NCI-H345 (cell line): ENCODE data around the gene SYT15B.
"Not testable (repeated sequence)": the region's sequence is repeated elsewhere in the genome, so short reads cannot be mapped to it uniquely, and the experiment has no call there.

Source experiments
- DNase-seq: peaks from one replicate; lab custom pipeline; 2025; lab: John Stamatoyannopoulos, UW

The SYT15B gene

DNA sequence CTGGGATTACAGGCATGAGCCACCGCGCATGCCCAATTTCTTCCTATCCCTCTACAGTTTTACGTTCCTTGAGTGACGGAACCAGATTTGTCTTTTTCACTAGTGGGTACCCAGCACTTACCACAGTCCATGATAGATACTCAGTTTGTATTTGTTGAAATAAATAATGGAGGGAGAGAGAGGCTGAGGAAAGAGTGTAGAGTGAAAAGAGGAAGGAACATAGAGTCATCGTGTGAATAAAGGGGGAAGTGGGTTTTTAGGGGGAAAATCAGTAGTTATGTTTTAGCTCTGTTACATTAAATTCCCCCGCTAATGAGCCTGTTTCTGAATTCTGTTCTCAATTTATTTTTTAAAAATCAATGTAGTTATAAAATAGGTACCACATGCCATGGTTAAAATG lies 37.7 kb downstream of the SYT15B start:
- DNase-seq = not testable (repeated sequence)

- not testable (repeated sequence) for DNase-seq
Measured at GRCh38 chr10:47725047-47725446, 38.3 kb downstream of the SYT15B start.

DNA sequence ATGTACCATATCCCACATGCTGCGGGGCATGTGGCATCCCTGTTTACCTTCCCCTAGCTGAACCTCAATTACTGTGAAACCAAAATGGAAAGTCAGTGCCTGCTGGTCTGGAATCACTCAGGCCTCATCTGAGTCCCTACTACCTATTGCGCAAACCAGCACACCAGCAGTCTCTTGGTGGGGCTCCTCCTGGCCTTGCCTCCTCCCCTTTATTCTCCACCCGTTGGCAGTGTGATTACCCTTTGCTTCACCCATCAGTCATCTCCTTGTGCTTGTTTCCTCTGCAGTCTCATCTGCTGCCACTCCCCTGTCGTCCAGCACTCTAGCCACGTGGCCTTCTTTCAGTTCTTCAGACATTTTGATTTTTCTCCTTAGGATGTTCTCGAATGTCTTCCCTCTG lies 39.3 kb downstream of the SYT15B start:
- not testable (repeated sequence) for DNase-seq

DNA sequence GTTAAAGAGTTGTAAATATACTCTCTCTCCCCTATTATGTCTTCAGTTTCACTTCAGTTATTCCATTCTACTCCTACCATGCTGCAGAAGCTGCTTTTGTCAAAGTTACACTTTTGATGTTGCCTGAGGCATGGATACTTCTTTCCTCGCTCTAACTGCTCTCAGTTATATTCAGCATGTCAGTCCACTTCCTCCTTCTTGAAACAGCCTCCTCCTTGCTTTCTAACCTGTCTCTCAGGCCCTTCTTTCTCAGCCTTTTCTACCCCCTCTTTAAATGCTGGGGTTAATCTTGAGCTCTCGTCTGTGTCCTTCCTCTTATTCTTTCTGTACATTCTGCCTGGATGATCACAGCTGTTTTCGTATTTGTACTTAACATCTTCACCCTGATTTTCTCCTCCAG lies 40.0 kb downstream of the SYT15B start:
- DNase-seq = not testable (repeated sequence)

DNA sequence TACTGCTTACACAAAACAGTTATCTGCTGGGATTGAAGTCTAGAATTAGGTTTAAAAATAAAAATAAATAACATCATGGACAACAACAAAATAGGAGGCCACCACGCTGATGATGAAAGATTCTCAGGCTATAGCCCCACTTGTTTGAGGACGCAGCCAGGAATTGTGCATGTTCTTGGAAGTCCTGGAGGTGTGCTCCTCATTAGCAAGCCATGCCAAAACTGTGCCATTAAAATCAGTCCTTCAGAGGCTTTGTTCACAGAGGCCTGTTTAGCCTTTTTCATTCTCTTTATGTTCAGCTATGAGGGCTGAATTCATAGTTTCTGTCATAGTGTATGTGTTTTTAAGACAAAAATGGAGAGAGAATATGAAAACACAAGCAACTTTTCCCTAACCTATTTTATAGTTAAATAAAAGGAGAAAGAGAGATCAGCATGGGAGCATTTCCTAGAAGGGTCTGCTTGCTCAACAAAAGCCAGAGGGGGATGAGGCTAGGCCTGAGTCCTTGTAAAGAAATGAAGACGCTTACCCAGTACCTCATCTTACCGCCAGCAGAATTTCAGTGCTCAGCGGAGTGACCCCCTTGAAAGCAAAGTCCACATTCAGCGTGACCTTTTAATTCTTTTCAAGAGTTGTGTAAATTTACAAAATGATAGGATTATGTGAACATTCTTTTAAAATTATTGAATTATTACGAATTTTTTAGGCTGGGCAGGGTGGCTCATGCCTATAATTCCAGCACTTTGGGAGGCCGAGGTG lies 46.2 kb downstream of the SYT15B start:
- not testable (repeated sequence) for DNase-seq
